Right kidney (tissue), 1 donor: ENCODE measurements around the gene TMEM240.
A peak's percentile ranks its signal among the peaks of the same experiment; 100 is the strongest.
"Not testable (repeated sequence)": the region's sequence is repeated elsewhere in the genome, so short reads cannot be mapped to it uniquely, and the experiment has no call there.

ENCODE experiments used
- DNase-seq: peaks from one replicate; pipeline ENCODE4 v3.0.0-alpha.2; 2016

Gene TMEM240

DNA sequence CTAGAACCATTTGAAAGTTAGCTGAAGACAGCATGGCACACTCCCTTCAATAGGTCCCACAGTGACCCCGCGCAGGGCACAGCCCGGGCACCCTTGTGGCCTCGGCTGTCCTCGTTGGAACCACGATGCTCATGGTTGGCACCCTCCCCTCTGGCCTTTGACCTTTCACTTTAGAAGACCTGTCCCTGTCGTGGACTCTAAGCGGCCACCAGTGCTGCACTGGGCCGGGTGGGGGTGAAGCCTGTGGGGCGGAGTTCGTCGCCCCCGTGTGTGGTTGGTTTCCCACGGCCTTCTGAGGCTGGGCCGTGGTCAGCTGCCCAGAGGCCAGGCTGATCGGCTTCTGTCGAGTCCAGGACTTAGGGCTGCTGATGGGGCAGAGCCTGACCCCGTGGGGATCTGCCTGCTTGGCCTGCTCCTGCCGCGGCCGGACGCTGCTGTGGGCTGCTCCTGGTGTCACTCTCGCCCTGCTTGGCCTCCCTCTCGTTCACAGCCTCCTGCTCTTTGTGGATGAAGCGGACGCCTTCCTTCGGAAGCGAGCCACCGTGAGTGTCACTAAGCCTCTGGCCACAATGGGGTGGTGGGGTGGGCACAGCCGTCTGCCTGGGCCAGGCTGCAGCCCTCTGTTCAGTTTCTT is 15.6 kb downstream of the TMEM240 start:
- not testable (repeated sequence) for DNase-seq

DNA sequence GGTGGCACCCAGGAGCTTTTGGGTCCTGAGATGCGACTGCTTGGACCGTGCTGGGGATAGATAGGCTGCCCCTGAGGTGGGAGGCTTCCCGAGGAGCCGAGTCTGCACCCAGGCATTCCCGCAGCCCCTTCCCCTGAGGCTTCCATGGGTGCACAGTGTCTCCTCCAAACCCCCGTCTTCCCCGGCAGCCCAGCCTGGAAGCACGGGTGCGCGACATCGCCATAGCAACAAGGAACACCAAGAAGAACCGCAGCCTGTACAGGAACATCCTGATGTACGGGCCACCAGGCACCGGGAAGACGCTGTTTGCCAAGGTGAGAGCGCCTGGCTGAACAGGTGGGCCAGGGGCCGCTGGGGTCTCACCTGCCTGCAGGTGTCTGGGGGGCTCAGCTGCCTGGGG is 16.8 kb downstream of the TMEM240 start:
- DNase-seq: not testable (repeated sequence)

DNA sequence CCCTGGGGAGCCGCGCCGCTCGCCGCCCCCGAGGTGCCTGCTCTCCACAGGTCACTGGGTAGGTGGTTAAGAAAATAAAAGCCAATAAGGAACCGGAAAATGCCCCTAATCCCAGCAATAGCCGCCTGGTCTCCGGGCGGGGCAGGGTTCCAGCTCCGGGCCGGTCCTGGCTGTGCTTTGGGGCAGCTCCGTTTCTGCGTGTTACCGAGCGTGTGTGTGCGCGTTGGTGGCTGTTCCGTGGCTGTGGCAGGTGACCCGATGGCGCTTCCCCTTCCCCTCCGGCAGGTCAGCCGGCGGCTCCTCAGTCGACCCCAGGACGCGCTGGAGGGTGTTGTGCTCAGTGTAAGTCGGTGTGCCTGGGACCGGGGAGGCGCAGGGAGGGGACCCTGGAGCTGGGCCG is 17.2 kb downstream of the TMEM240 start:
- not testable (repeated sequence) for DNase-seq

DNA sequence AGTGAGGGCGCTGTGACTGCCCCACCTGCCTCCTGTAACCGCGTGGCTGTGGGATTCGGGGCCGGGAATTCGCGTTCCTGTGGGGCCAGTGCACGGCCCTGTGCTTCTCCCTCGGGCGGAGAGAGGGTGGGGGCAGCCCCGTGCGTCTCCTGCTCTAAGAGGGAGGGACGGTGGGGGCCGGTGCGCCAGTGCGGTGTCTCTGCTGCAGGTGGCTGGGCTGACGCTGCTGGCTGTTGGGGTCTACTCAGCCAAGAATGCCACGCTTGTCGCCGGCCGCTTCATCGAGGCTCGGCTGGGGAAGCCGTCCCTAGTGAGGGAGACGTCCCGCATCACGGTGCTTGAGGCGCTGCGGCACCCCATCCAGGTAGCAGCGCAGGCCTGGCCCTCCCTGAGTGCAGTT is 17.9 kb downstream of the TMEM240 start:
- not testable (repeated sequence) for DNase-seq

DNA sequence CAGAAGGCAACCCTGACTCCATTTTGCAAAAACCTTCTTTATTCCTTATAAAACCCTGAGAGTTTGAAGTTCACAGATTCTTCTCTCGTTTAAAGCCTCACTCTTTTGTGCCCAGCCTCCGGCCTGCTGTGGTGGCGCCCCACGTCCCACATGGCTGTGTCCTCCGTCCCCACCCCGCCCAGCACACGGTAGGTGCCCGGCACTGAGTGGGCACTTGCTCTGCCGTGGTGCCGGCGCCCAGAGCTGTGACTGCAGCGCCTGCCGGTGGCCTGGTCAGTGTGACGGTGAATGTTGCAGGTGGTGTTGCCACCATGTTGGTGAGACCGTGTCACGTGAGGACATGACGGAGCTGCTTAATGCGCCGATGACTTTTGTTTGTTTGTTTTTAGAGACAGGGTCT is 19.1 kb downstream of the TMEM240 start:
- DNase-seq: no peak

DNA sequence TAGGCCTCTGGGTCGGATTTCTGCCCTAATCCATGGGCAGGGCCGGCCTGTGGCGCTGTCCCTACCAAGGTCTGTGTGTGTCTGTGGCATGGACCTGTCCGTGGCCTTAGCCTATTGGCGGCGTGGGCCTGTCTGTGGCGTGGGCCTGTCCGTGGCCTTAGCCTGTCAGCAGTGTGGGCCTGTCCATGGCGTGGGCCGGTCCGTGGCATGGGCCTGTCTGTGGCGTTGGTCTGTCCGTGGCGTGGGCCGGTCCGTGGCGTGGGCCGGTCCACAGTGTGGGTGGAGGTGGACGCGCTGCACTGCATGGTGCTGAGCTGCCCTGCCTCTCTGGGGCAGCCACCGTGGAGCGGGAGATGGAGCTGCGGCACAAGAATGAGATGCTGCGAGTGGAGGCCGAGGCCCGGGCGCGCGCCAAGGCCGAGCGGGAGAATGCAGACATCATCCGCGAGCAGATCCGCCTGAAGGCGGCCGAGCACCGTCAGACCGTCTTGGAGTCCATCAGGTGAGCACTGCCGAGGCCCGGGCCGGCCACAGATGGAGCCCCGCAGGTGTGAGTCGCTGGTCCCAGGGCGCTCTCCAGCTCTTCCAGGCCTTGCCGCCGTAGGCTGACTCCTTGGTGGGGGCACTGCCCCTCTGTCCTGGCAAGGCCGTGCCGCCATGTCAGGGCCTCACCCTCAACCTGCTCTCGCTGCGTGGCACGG is 20.5 kb downstream of the TMEM240 start:
- DNase-seq: not testable (repeated sequence)

DNA sequence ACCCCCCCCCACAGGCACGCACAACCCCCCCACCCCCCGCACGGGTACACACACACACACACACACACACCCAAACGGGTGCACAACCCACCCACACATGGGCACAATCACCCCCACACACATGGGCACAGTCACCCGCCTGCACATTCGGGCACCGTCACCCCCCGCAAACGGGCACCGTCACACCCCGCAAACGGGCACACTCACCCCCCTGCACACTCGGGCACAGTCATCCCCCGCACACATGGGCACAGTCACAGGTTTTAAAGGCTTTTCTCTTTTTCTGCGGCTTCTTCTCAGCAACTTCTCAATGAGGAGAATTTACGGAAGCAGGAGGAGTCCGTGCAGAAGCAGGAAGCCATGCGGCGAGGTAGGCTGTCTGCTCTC is 21.8 kb downstream of the TMEM240 start:
- DNase-seq: not testable (repeated sequence)

DNA sequence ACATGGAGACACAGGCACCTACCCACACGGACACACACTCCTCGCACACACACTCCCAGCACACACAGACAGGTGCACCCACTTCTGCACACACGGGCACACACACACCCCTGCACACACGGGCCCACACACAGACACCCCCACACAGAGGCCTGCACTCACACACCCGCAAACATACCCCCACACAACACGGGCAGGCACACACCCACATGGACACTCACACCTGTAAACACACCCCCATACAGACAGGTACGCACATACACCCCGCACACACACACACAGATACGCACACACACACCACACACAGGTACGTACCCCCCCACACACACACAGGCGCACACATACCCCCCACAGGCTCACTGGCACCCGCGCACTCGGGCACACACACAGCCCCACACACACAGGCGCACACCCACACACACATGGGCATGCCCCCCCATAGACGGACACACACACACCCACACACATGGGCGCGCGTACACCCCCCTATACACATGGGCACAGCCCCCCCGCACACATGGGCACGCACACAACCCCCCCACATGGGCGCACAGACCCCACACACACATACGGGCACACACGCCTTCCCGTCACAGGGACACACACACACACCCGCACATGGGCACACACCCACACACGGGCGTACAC is 22.3 kb downstream of the TMEM240 start:
- DNase-seq: no peak

DNA sequence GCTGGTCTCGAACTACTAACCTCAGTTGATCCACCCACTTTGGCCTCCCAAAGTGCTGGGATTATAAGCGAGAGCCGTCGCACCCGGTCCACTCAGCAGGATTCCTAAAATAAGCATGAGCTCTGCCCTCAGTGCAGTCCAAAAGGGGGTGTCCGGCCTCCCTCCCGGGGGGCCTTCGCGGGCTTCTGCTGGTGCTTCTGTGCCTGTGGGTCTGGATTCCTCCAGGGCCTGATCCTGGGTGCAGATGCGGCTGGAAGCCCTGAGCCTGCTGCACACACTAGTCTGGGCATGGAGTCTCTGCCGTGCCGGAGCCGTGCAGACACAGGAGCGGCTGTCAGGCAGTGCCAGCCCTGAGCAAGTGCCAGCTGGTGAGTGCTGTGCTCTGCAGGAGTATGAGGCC is 23.5 kb downstream of the TMEM240 start:
- not testable (repeated sequence) for DNase-seq

DNA sequence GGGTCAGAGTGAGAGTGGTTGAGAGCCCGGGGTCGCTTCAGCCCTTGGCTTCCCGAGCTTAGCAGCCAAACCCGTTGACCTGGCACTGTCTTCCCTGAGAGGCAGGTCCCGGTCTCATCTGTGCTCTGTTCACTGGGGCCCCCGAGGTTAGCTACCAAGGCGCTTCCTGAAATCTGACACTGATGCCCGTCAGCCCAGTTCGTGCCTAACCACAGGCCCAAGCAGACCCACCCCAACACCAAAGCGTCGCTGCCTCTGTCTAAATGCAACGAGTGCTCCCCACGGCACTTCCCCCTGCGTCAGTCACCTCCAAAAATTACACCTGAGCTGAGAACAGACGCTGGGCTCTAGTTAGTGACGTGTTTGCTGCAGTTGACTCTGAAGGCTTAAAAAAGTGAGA is 26.0 kb downstream of the TMEM240 start:
- DNase-seq: not testable (repeated sequence)

DNA sequence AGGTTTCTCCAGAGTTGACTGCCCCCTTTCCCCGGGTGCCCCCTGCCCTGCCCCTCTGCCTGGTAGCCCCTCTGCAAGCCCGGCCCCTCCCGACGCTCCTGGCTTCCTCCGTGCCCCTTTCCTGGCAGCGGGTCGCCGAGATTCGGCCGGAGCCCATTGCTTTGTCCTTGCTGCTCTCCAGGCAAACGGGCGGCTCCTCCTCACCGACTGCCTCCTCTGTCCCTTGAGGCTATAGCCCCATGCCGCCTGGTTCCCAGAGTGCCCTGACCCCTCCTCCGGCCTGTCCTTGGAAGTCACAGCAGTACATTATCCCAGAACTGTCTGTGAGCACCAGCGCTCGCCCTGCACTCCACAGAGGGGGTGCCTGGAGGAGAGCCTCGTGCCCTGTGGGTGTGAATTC is 26.7 kb downstream of the TMEM240 start:
- not testable (repeated sequence) for DNase-seq

DNA sequence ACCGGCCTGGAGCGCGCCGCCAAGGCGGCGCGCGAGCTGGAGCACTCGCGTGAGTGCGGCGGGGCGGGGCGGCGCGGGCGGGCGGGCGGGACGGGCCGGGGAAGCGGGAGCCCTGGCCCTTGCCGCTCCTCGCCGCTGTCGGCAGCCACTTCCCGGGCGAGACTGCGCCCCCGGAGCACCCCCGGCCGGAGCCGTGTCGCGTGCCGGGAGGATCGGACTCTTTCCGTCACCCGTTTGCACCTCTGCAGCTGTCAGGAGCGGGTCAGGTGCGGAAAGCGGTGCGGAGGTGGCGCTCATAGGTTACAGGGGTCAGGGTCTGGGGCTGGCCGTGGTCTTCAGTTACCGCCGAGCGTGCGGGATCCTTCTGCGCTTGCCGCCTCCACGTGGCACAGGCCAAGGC is 28.0 kb downstream of the TMEM240 start:
- DNase-seq: not testable (repeated sequence)

DNA sequence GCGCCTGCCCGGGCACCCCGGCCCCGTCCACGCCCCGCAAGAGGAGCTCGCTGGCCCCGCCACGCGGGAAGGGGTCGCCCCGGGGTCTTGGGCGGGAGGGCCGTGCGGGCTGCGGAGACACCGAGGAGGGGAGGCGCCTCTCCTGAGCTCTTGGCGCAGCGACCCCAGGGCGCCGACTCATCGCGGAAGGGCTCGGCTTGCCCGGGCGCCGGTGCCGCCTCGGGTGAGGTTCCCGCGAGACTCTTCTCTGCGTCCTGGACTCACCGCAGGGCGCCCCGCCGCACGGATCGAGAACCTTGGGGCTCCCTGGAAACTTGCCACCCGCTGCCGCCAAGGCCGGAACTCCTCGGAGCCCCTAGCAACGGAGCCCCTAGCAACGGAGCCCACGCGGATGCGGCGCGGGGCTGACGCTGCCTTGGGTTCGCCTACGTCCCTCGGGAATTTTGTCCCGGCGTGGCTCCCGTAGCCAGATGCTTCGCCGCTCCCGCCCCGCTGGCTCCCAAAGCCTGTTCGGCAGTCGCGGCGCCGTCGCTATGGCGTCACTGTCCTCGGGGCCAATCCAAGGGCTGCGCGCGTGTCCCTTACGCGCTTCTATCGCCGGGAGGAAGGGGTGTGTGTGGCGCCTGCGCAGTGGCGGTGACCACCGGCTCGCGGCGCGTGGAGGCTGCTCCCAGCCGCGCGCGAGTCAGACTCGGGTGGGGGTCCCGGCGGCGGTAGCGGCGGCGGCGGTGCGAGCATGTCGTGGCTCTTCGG is 28.7 kb downstream of the TMEM240 start, which contains the start of gene ATAD3A:
TSS of gene ATAD3A (plus strand) at position 630 of the 753 bp plus-strand sequence. CDS start at position 737, 107 bp downstream.
- DNase-seq: peak; percentile 94

DNA sequence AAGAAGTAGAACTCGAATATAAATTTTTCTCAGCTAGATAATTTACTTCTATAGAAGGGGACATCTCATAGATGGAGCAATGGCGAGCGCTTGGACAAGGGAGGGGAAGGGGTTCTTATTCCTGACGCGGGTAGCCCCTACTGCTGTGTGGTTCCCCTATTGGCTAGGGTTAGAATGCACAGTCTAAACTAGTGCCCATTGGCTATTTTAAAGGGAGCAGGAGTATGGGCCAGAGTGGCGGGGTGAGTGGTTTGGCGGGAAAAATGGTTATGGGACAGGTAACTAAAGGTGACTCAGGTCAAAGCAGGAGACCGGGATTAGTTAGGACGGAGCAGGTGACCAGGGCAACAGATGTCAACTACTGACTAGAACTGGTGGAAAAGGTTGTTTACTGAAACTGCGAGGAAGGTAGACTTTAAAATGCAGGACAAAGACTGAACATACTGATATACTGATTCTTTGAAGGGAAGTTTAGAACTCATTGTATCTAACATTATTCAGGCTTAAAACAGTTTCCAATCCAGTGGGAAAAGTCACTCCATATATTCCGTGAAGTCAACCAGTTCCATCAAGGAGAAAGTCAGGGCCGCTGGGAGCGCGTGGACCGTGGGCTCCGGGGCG is 29.4 kb downstream of the TMEM240 start:
- peak; percentile 28 for DNase-seq

DNA sequence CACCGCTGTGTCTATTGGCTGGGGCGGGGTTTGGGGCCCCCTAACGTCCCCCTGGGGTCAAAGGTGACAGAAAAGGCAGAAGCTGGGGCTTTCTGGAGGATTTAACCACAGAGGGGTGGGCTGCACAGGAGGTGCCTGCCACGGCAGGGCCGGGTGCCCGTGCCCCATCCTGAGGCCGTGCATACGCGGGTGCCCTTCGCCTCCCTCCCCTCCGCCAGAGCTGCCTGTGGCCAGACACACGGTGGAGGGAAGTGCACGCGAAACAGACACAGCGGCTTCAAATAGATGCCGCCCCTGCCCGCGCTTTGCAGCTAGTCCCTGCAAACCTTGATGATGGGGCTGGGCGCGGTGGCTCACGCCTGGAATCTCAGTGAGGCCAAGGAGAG is 31.0 kb downstream of the TMEM240 start:
- DNase-seq: not testable (repeated sequence)

DNA sequence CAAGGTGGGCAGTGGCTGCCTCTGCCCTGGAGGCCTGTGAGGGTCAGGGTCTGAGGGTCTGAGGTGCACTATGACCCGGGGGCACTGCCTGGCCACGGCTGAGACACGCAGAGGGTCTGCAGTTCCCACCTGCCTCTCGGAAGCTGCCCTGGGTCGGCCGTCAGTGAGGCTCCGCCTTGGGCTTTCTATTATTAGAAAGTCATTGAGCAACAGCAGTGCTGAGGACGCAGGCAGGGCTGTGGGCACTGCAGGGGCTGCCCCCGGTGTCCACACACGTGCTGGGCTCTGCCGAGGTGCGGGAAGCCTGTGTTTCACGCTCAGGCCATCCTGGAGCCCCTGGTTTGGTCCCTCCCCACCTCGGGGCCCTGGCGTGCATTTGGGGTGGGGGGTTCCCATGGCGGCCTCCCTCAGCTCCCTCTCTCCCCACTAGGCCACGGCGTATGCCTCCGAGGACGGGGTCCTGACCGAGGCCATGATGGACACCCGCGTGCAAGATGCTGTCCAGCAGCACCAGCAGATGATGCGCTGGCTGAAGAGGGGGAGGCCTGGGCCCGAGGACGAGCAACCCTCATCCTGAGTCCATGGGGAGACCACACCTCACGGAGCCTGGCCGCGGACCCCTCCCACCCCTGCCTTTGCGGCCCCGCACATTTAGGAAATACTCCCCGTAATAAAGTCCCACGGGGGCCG is 31.5 kb downstream of the TMEM240 start:
- DNase-seq: not testable (repeated sequence)

DNA sequence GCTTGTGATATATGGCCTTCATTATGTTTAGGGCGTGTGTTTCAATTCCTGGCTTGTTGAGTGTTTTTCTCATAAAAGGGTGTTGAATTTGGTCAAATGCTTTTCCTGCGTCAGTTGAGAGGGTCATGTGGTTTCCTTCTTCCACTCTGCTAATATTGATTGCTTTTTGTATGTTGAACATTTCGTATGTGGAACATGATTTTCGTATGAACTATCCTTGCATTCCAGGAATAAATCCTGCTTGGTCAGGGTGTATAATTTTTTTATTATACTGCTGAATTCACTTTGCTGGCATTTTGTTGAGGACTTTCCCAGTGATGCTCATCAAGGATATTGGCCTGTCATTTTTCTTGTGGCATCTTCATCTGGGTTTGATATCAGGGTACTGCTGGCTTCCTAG is 33.1 kb downstream of the TMEM240 start:
- no peak for DNase-seq

DNA sequence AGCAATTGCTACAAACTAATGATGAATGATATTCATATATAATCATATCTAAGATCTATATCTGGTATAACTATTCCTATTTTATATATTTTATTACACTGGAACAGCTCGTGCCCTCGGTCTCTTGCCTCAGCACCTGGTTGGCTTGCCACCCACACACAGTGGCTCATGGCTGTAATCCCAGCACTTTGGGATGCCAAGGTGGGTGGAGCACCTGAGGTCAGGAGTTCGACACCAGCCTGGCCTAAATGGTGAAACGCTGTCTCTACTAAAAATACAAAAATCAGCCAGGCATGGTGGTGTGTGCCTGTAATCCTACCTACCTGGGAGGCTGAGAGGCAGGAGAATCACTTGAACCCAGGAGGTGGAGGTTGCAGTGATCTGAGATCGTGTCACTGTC is 34.6 kb downstream of the TMEM240 start:
- not testable (repeated sequence) for DNase-seq

DNA sequence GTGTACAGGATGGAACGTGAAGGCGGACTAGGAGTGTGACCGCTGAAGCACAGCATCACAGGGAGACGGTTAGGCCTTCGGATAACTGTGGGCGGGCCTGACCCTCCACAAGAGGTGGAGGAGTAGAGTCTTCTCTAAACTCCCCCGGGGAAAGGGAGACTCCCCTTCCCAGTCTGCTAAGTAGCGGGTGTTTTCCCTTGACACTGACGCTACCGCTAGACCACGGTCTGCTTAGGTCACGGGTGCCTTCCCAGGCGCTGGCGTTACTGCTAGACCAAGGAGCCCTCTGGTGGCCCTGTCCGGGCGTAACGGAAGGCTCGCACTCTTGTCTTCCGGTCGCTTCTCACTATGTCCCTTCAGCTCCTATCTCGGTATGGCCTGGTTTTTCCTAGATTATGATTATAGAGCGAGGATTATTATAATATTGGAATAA is 35.0 kb downstream of the TMEM240 start:
- DNase-seq: not testable (repeated sequence)

DNA sequence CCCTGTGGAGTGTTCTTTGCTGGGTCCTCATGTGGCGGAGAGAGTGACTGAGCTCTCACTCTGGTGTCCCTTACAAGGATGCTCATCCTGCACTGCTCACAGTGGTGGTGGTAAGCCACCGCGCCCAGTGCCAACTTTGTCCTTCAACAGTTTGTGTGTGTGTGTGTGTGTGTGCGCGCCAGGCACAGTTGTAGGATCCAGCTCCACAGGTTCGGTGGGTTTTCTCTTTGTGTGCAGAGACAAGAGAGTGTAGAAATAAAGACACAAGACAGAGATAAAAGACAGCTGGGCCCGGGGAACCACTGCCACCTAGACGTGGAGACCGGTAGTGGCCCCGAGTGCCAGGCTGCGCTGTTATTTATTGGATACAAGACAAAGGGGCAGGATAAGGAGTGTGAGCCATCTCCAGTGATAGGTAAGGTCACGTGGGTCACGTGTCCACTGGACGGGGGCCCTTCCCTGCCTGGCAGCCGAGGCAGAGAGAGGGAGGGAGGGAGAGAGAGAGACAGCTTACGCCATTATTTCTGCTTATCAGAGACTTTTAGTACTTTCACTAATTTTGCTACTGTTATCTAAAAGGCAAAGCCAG is 35.6 kb downstream of the TMEM240 start:
- peak; percentile 73 for DNase-seq

DNA sequence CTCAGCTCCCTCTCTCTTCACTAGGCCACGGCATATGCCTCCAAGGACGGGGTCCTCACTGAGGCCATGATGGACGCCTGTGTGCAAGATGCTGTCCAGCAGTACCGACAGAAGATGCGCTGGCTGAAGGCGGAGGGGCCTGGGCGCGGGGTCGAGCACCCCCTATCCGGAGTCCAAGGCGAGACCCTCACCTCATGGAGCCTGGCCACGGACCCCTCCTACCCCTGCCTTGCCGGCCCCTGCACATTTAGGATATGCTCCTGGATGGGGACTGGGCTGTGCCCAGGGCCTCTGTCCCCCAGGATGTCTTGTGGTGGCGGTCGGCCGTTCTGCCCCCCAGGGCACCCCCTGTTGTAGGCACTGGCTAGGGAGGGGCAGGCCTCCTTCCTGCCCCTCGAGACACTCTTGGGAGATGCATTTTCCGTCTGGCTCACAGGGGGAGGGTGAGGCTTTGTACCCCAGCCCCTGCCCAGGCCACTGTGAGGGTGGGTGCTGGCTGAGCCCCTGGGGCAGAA is 44.9 kb downstream of the TMEM240 start:
- not testable (repeated sequence) for DNase-seq
